SH-SY5Y (cell line): ENCODE measurements around the gene JMJD4.

Experiments used
- GATA2 ChIP-seq: IDR thresholded peaks from 2 replicates; pipeline ENCODE4 v1.6.1; 2011; ENCODE audit warnings: mild to moderate bottlenecking, low read depth, low read length
- GATA3 ChIP-seq: IDR thresholded peaks from 2 replicates; pipeline ENCODE4 v1.6.1; 2011; ENCODE audit warnings: low read depth, mild to moderate bottlenecking, low read length, moderate library complexity

- TF ChIP-seq GATA2 = no peak
- no peak for TF ChIP-seq GATA3
Observed at GRCh38 chr1:227779685-227780084, 44.6 kb upstream of the JMJD4 start.
